K562 treated with DMSO at 1 percent for 4 hours (cell line): Measurements from ENCODE around the gene OR1F1. TPM values are rescaled to one million over a fixed set of nuclear protein-coding genes. Genes with fewer than 3 reads are reported as not detected.

ENCODE experiments used
- total RNA-seq: library from RNA; unstranded; fragments of 300-600 nt; gene quantifications from 2 replicates; pipeline ENCODE4 v1.2.3, GENCODE V29; 2022; ENCODE audit not compliant: insufficient read depth

OR1F1 gene
- not detected in 2 replicates for total RNA-seq

GRCh38 chr16:3187798-3188674 lies at the start of gene OR1F1:
TSS of gene OR1F1 (plus strand) at chr16:3188204.

GRCh38 chr16:3234857-3235561 lies 47.0 kb downstream of the OR1F1 start, which contains the start of gene ZNF200:
TSS of gene ZNF200 (minus strand) at chr16:3235158. CDS start at chr16:3233755, 1,403 bp downstream.

Other genes with a start within 250 kb of the OR1F1 start
- 1.1 and 2.0 TPM in 2 replicates for gene KREMEN2, start 223.9 kb upstream of the OR1F1 start, total RNA-seq
- 15.4 and 15.7 TPM in 2 replicates for gene PAQR4, start 218.9 kb upstream of the OR1F1 start, total RNA-seq
- 137 and 143 TPM in 2 replicates for gene PKMYT1, start 207.8 kb upstream of the OR1F1 start, total RNA-seq
- 3.2 and 4.8 TPM in 2 replicates for gene CLDN9, start 175.3 kb upstream of the OR1F1 start, total RNA-seq
- 0.75 and 1.1 TPM in 2 replicates for gene CLDN6, start 170.0 kb upstream of the OR1F1 start, total RNA-seq
- 18.9 and 26.6 TPM in 2 replicates for gene TNFRSF12A, start 167.8 kb upstream of the OR1F1 start, total RNA-seq
- gene HCFC1R1, start 164.3 kb upstream of the OR1F1 start, total RNA-seq = 29.9 and 38.3 TPM in 2 replicates
- gene THOC6, start 164.2 kb upstream of the OR1F1 start, total RNA-seq = 53.0 and 55.1 TPM in 2 replicates
- gene BICDL2, start 151.3 kb upstream of the OR1F1 start, total RNA-seq = not detected in 2 replicates
- gene MMP25, start 141.6 kb upstream of the OR1F1 start, total RNA-seq = not detected in 2 replicates
- 24.6 and 29.6 TPM in 2 replicates for gene IL32, start 122.6 kb upstream of the OR1F1 start, total RNA-seq
- gene ZSCAN10, start 88.9 kb upstream of the OR1F1 start, total RNA-seq = not detected in 2 replicates
- 22.9 and 23.2 TPM in 2 replicates for gene ZNF205, start 75.6 kb upstream of the OR1F1 start, total RNA-seq
- 17.6 and 18.0 TPM in 2 replicates for gene ZNF213, start 53.2 kb upstream of the OR1F1 start, total RNA-seq
- gene ZNF200, start 47.0 kb downstream of the OR1F1 start, total RNA-seq = 8.6 and 14.7 TPM in 2 replicates
- gene MEFV, start 68.4 kb downstream of the OR1F1 start, total RNA-seq = not detected in 2 replicates
- 27.5 and 30.6 TPM in 2 replicates for gene ZNF263, start 95.3 kb downstream of the OR1F1 start, total RNA-seq
- gene TIGD7, start 117.2 kb downstream of the OR1F1 start, total RNA-seq = 0.86 and 0.98 TPM in 2 replicates
- gene ZNF75A, start 117.3 kb downstream of the OR1F1 start, total RNA-seq = 6.4 and 9.8 TPM in 2 replicates
- not detected in 2 replicates for gene OR2C1, start 167.7 kb downstream of the OR1F1 start, total RNA-seq
- gene ZSCAN32, start 212.8 kb downstream of the OR1F1 start, total RNA-seq = 10.3 and 11.8 TPM in 2 replicates
- gene ZNF174, start 213.0 kb downstream of the OR1F1 start, total RNA-seq = 10.9 and 14.2 TPM in 2 replicates